Activated effector memory CD4-positive, alpha-beta T cell treated with Interleukin-2 at 50 U/mL for 16 hours (primary cell): ENCODE measurements around the gene PDS5A.
"Not testable (repeated sequence)": the region's sequence is repeated elsewhere in the genome, so short reads cannot be mapped to it uniquely, and the experiment has no call there.

Experiments used
- DNase-seq: peaks from one replicate; pipeline ENCODE4 v3.0.0-alpha.2; 2020

The PDS5A gene

GRCh38 chr4:39823191-39823590, 154.5 kb downstream of the PDS5A start:
- DNase-seq, result no peak

- no peak for DNase-seq
These were observed 155.0 kb downstream of the PDS5A start for GRCh38 chr4:39822662-39823061.

- no peak for DNase-seq
These were observed 155.8 kb downstream of the PDS5A start for GRCh38 chr4:39821951-39822350.

GRCh38 chr4:39820186-39820585, 157.5 kb downstream of the PDS5A start:
- no peak for DNase-seq

- no peak for DNase-seq
These were observed 159.1 kb downstream of the PDS5A start for GRCh38 chr4:39818646-39819045.

- no peak for DNase-seq
These were observed 163.1 kb downstream of the PDS5A start for GRCh38 chr4:39814403-39815185.

GRCh38 chr4:39813761-39814160, 163.9 kb downstream of the PDS5A start:
- DNase-seq, result not testable (repeated sequence)

- not testable (repeated sequence) for DNase-seq
These were observed 164.7 kb downstream of the PDS5A start for GRCh38 chr4:39813033-39813432.

GRCh38 chr4:39812500-39812899, 165.2 kb downstream of the PDS5A start:
- DNase-seq, result no peak

- no peak for DNase-seq
These were observed 169.4 kb downstream of the PDS5A start for GRCh38 chr4:39808231-39808749.

- DNase-seq, result no peak
These were observed 175.7 kb downstream of the PDS5A start for GRCh38 chr4:39802005-39802404.

GRCh38 chr4:39792976-39793375, 184.7 kb downstream of the PDS5A start:
- not testable (repeated sequence) for DNase-seq

- no peak for DNase-seq
These were observed 185.2 kb downstream of the PDS5A start for GRCh38 chr4:39792529-39792928.

GRCh38 chr4:39792128-39792527, 185.6 kb downstream of the PDS5A start:
- DNase-seq, result no peak

- no peak for DNase-seq
These were observed 190.9 kb downstream of the PDS5A start for GRCh38 chr4:39786838-39787237.

- DNase-seq, result no peak
These were observed 192.6 kb downstream of the PDS5A start for GRCh38 chr4:39785083-39785482.

- DNase-seq, result not testable (repeated sequence)
These were observed 195.7 kb downstream of the PDS5A start for GRCh38 chr4:39781988-39782387.
